IMR-90 (cell line): ENCODE data around the gene NAXE. TPM values are rescaled to one million over a fixed set of nuclear protein-coding genes. Genes with fewer than 3 reads are reported as not detected.

Experiments
- ATAC-seq: fragments of 200-7000 bp; cut with Tn5 transposase; 2 replicates; pipeline ENCODE4 v1.9.1; 2020; ENCODE audit warnings: low read depth, mild to moderate bottlenecking, moderate library complexity
- BruUV-seq: library from RNA; stranded (reverse); fragments of 400-500 nt; replicated peaks from 2 replicates; lab custom pipeline; 2021; lab: Mats Ljungman, UMichigan
- CTCF ChIA-PET: fragments of 300-600 bp; formaldehyde crosslinking; extraction: SDS; loops from one replicate; lab custom pipeline; 2021; ENCODE audit warnings: antibody characterized with exemption; lab: Yijun Ruan, JAX
- POLR2A ChIA-PET: fragments of 300-600 bp; sonication (Branson Sonifier 250); formaldehyde crosslinking; loops from one replicate; lab custom pipeline; 2022; ENCODE audit warnings: antibody characterized with exemption; ENCODE audit not compliant: unreplicated experiment; lab: Charles Lee
- DNase-seq: peaks from one replicate; pipeline ENCODE4 v3.0.0; 2013
- H2AFZ ChIP-seq: replicated peaks from 2 replicates; pipeline ENCODE3; 2013; ENCODE audit warnings: low read length, mild to moderate bottlenecking; ENCODE audit not compliant: poor library complexity
- H2AK5ac ChIP-seq: 2 replicates; pipeline ENCODE4 v1.6.1; 2013; ENCODE audit warnings: low read depth, low read length, inconsistent platforms
- H2AK9ac ChIP-seq: replicated peaks from 2 replicates; pipeline ENCODE3; 2013; ENCODE audit warnings: mild to moderate bottlenecking, low read depth, low read length, moderate library complexity; ENCODE audit not compliant: poor library complexity
- H2BK120ac ChIP-seq: 2 replicates; pipeline ENCODE4 v1.6.1; 2013; ENCODE audit warnings: low read depth, low read length, inconsistent platforms
- H2BK15ac ChIP-seq: 3 replicates; pipeline ENCODE4 v1.6.1; 2013; ENCODE audit warnings: low read depth, low read length, inconsistent platforms
- H2BK20ac ChIP-seq: 2 replicates; pipeline ENCODE4 v1.6.1; 2013; ENCODE audit warnings: low read depth, mild to moderate bottlenecking, inconsistent platforms, low read length, moderate library complexity
- H2BK5ac ChIP-seq: 2 replicates; pipeline ENCODE4 v1.6.1; 2013; ENCODE audit warnings: mild to moderate bottlenecking, low read depth, low read length, inconsistent platforms; ENCODE audit not compliant: poor library complexity, severe bottlenecking
- H3K14ac ChIP-seq: replicated peaks from 2 replicates; pipeline ENCODE4 v1.6.1; 2013; ENCODE audit warnings: low read depth, low read length, inconsistent platforms
- H3K18ac ChIP-seq: 2 replicates; pipeline ENCODE4 v1.6.1; 2013; ENCODE audit warnings: low read depth, low read length, control low read depth
- H3K23ac ChIP-seq: 2 replicates; pipeline ENCODE4 v1.6.1; 2013; ENCODE audit warnings: low read depth, low read length, inconsistent platforms
- H3K27ac ChIP-seq: 2 replicates; pipeline ENCODE4 v1.5.1; 2013; ENCODE audit warnings: mild to moderate bottlenecking, control low read depth, low read length; ENCODE audit not compliant: insufficient read depth
- H3K27me3 ChIP-seq: 2 replicates; pipeline ENCODE4 v1.6.1; 2013; ENCODE audit warnings: low read length; ENCODE audit not compliant: control insufficient read depth, insufficient read depth
- H3K36me3 ChIP-seq: 2 replicates; pipeline ENCODE4 v1.6.1; 2013; ENCODE audit warnings: low read length, mixed read lengths; ENCODE audit not compliant: control insufficient read depth, insufficient read depth
- H3K4ac ChIP-seq: 2 replicates; pipeline ENCODE4 v1.6.1; 2013; ENCODE audit warnings: low read depth, low read length, inconsistent platforms
- H3K4me1 ChIP-seq: 2 replicates; pipeline ENCODE4 v1.6.1; 2013; ENCODE audit warnings: low read length, mixed read lengths; ENCODE audit not compliant: control insufficient read depth, insufficient read depth
- H3K4me2 ChIP-seq: 2 replicates; pipeline ENCODE4 v1.6.1; 2013; ENCODE audit warnings: low read depth, mild to moderate bottlenecking, control low read depth, low read length, moderate library complexity
- H3K4me3 ChIP-seq: 2 replicates; pipeline ENCODE4 v1.5.1; 2013; ENCODE audit warnings: low read depth, mild to moderate bottlenecking, control low read depth, low read length, moderate library complexity; ENCODE audit not compliant: insufficient read depth
- H3K56ac ChIP-seq: 2 replicates; pipeline ENCODE4 v1.6.1; 2013; ENCODE audit warnings: low read length, inconsistent platforms; ENCODE audit not compliant: insufficient read depth; ENCODE audit errors: extremely low read depth
- H3K79me1 ChIP-seq, 2 experiments: 2 replicates each; pipeline ENCODE4 v1.6.1; 2013; ENCODE audit warnings: low read length in 2 of 2, inconsistent platforms in 1 of 2, low read depth in 1 of 2
- H3K9ac ChIP-seq: 2 replicates; pipeline ENCODE4 v1.6.1; 2013; ENCODE audit warnings: low read depth, low read length, control low read depth
- H3K9me1 ChIP-seq: 2 replicates; pipeline ENCODE4 v1.6.1; 2013; ENCODE audit warnings: low read length, inconsistent platforms; ENCODE audit not compliant: insufficient read depth
- H3K9me3 ChIP-seq: 2 replicates; pipeline ENCODE4 v1.6.1; 2013; ENCODE audit warnings: low read length; ENCODE audit not compliant: control insufficient read depth, insufficient read depth
- H4K20me1 ChIP-seq: 2 replicates; pipeline ENCODE4 v1.6.1; 2013; ENCODE audit warnings: low read length, inconsistent platforms; ENCODE audit not compliant: insufficient read depth
- H4K5ac ChIP-seq: 2 replicates; pipeline ENCODE4 v1.6.1; 2013; ENCODE audit warnings: mild to moderate bottlenecking, low read depth, low read length, control low read depth
- H4K8ac ChIP-seq, 2 experiments: 2 replicates each; pipeline ENCODE4 v1.6.1; 2013; ENCODE audit warnings: low read depth in 2 of 2, low read length in 2 of 2, control low read depth in 1 of 2, inconsistent platforms in 1 of 2
- H4K91ac ChIP-seq: 2 replicates; pipeline ENCODE4 v1.6.1; 2013; ENCODE audit warnings: low read depth, low read length, inconsistent platforms; ENCODE audit not compliant: insufficient read depth
- CEBPB ChIP-seq: IDR thresholded peaks from 2 replicates; pipeline ENCODE4 v1.6.1; 2012; ENCODE audit warnings: low read depth, low read length, improper control_type of control experiment
- CHD1 ChIP-seq: IDR thresholded peaks from 2 replicates; pipeline ENCODE4 v1.6.1; 2012; ENCODE audit warnings: low read depth, low read length, improper control_type of control experiment
- CTCF ChIP-seq: conservative IDR thresholded peaks from 2 replicates; pipeline ENCODE4 v1.5.1; 2012; ENCODE audit warnings: mild to moderate bottlenecking, low read depth, low read length, improper control_type of control experiment
- ELK1 ChIP-seq: fragments of 150-350 bp; IDR thresholded peaks from 2 replicates; pipeline ENCODE4 v1.6.1; 2016; ENCODE audit warnings: low read depth, mild to moderate bottlenecking, low read length, moderate library complexity, borderline replicate concordance
- MAFK ChIP-seq: IDR thresholded peaks from 2 replicates; pipeline ENCODE4 v1.6.1; 2012; ENCODE audit warnings: low read depth, low read length, improper control_type of control experiment
- MXI1 ChIP-seq: IDR thresholded peaks from 2 replicates; pipeline ENCODE4 v1.6.1; 2012; ENCODE audit warnings: low read depth, mild to moderate bottlenecking, low read length, moderate library complexity, borderline replicate concordance
- NFE2L2 ChIP-seq: fragments of 150-350 bp; IDR thresholded peaks from 2 replicates; pipeline ENCODE4 v1.6.1; 2016; ENCODE audit warnings: low read depth, mild to moderate bottlenecking, low read length
- POLR2A ChIP-seq: IDR thresholded peaks from 2 replicates; pipeline ENCODE4 v1.6.1; 2012; ENCODE audit warnings: mild to moderate bottlenecking, low read depth, low read length
- RCOR1 ChIP-seq: IDR thresholded peaks from 2 replicates; pipeline ENCODE4 v1.6.1; 2012; ENCODE audit warnings: mild to moderate bottlenecking, low read length, improper control_type of control experiment; ENCODE audit not compliant: insufficient replicate concordance
- RFX5 ChIP-seq: IDR thresholded peaks from 2 replicates; pipeline ENCODE4 v1.8.0; 2012; ENCODE audit warnings: low read depth, mild to moderate bottlenecking, low read length, moderate library complexity
- SMC3 ChIP-seq: fragments of 150-350 bp; IDR thresholded peaks from 2 replicates; pipeline ENCODE4 v1.6.1; 2016; ENCODE audit warnings: low read depth, mild to moderate bottlenecking, antibody characterized with exemption, low read length, moderate library complexity
- WGBS, 2 experiments: methylation state at CpG; one replicate each; pipeline versions ENCODE4 v1.1.5 to v1.1.7; 2013; ENCODE audit warnings: missing lambda C conversion rate in 2 of 2; ENCODE audit not compliant: insufficient read length in 1 of 2; ENCODE audit errors: extremely low coverage in 2 of 2; 5-methylcytosine and 5-hydroxymethylcytosine counted together
- dilution Hi-C: fragments of 300-500 bp; cut with HindIII; formaldehyde crosslinking; loops from one replicate; pipeline ENCODE4 v1.14.3; 2018; ENCODE audit warnings: low sequenced_read_pairs; ENCODE audit not compliant: unreplicated experiment
- in situ Hi-C: fragments of 300-500 bp; cut with MboI; formaldehyde crosslinking; loops from 3 replicates; pipeline ENCODE4 v1.14.3; 2019; ENCODE audit warnings: low sequenced_read_pairs, inconsistent platforms, mixed read lengths
- intact Hi-C: fragments of 100-400 bp; cut with micrococcal nuclease; formaldehyde crosslinking; loops from 2 replicates; pipeline ENCODE4 v1.10.0; 2022
- polyA plus RNA-seq, 3 experiments: library from polyadenylated mRNA; depleted of rRNA; stranded (reverse); fragments of >200 nt; gene quantifications; 2 replicates each; pipeline ENCODE4 v1.2.3, GENCODE V29; 2012; ENCODE audit warnings: low replicate concordance in 1 of 3
- total RNA-seq: library from RNA; depleted of rRNA; stranded (reverse); fragments of >200 nt; gene quantifications from 2 replicates; pipeline ENCODE4 v1.2.3, GENCODE V29; 2012
- TF ChIP-seq, protein P1 (sequence below): fragments of 150-350 bp; IDR thresholded peaks from 2 replicates; pipeline ENCODE4 v1.6.1; 2017; ENCODE audit warnings: mild to moderate bottlenecking, antibody characterized with exemption, low read length, low read depth

The NAXE gene
- total and polyA plus RNA-seq, 2 of the 4 experiments (the other 2 are of a cell fraction) = 61.0 to 74.2 TPM

DNA sequence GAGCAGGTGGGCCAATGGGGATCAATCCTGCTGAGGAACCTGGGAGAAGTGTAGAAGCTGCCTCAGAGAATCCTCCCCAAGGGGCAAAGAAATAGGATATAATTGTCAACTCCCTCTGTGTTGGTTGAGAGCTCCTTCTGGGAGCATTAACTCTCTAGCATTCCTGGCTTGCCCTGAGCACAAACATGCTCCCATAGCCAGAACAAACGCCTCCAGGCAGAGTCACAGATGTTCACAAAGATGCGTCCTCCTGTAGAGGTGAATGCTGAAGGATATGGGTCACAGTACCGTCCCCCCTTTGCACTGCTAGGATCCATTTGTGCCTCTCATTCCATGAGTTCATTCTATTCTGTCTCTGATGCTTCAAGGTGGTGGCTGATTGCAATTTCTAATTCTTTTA, 40.8 kb downstream of the NAXE start:
- dilution Hi-C loops = no loop called here
- no peak for ATAC-seq

More for the DNA sequence above, 40.8 kb downstream of the NAXE start:
- Histone ChIP-seq H2BK120ac (no peak overlapping the region), H2AK5ac (no peak overlapping the region), H3K4me1 (no peaks in the 10 kb centered on the region), H4K20me1 (no peaks in the 10 kb centered on the region), H4K91ac (no peak overlapping the region), H3K56ac (no peak overlapping the region), H3K4ac (no peak overlapping the region), H2AK9ac (no peak overlapping the region), H3K9ac (no peak overlapping the region), H3K4me2 (no peak overlapping the region), H2AFZ (no peak overlapping the region), H2BK15ac (no peak overlapping the region), H3K79me1 (no peaks in the 10 kb centered on the region), H2BK5ac (no peak overlapping the region), H3K36me3 (no peaks in the 10 kb centered on the region), H4K8ac (no peak overlapping the region), H3K27me3 (peaks cover 55% of the 10 kb centered on the region), H3K23ac (no peak overlapping the region), H4K5ac (no peak overlapping the region), H2BK20ac (no peak overlapping the region), H3K14ac (no peak overlapping the region), H3K9me3 (no peaks in the 10 kb centered on the region), H3K27ac (no peak overlapping the region), H3K18ac (no peak overlapping the region), H3K9me1 (no peaks in the 10 kb centered on the region), H3K4me3 (no peak overlapping the region)
- no CpG with 5 or more reads among the region's 3 CpGs for WGBS, 2 experiments
- in situ Hi-C loops (no loop called here), intact Hi-C loops (no loop called here)
- ChIA-PET POLR2A (interaction anchor here (0.7 kb wide), 1 partner anchor 12 kb away, joined by 11 read pairs; no protein-coding TSS in a partner anchor), CTCF (no interaction called here)
- no TSS peak for BruUV-seq
- no peak for TF ChIP-seq CEBPB
- TF ChIP-seq CHD1 = no peak
- TF ChIP-seq MAFK = no peak
- TF ChIP-seq MXI1 = no peak
- TF ChIP-seq SMC3 = no peak
- no peak for TF ChIP-seq ELK1
- no peak for TF ChIP-seq POLR2A
- TF ChIP-seq CTCF = no peak
- TF ChIP-seq RCOR1 = no peak
- TF ChIP-seq, protein P1, sequence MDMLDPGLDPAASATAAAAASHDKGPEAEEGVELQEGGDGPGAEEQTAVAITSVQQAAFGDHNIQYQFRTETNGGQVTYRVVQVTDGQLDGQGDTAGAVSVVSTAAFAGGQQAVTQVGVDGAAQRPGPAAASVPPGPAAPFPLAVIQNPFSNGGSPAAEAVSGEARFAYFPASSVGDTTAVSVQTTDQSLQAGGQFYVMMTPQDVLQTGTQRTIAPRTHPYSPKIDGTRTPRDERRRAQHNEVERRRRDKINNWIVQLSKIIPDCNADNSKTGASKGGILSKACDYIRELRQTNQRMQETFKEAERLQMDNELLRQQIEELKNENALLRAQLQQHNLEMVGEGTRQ = no peak
- no peak for TF ChIP-seq RFX5
- TF ChIP-seq NFE2L2 = no peak
- DNase-seq = no peak
